Endothelial cell of umbilical vein (primary cell): Measurements from ENCODE around the gene PALD1. TPM values are rescaled to one million over a fixed set of nuclear protein-coding genes. Genes with fewer than 3 reads are reported as not detected.

Experiments
- BruUV-seq: library from RNA; stranded (reverse); fragments of 400-500 nt; replicated peaks from 2 replicates; lab custom pipeline; 2021; lab: Mats Ljungman, UMichigan
- CTCF ChIA-PET: fragments of 300-600, 350-600 bp; sonication (Branson Sonifier 250); formaldehyde crosslinking; loops from one replicate; lab custom pipeline; 2021; ENCODE audit warnings: antibody characterized with exemption, inconsistent platforms; lab: Charles Lee
- POLR2A ChIA-PET: fragments of 300-600, 350-600 bp; sonication (Branson Sonifier 250); formaldehyde crosslinking; loops from one replicate; lab custom pipeline; 2021; ENCODE audit warnings: antibody characterized with exemption, inconsistent platforms; lab: Charles Lee
- DNase-seq: peaks from one replicate; pipeline ENCODE4 v3.0.0-alpha.2; 2011; ENCODE audit warnings: low read depth, low spot score
- FAIRE-seq: peaks from 2 replicates; lab custom pipeline; 2011; peaks lifted over from hg19 to GRCh38; lab: Jason Lieb, UNC
- H2AFZ ChIP-seq: 2 replicates; pipeline ENCODE4 v1.6.0; 2012; ENCODE audit warnings: low read depth, low read length, control low read depth, inconsistent platforms
- H3K27ac ChIP-seq: 2 replicates; pipeline ENCODE4 v1.5.1; 2011; ENCODE audit warnings: low read depth, mild to moderate bottlenecking, control low read depth, low read length, moderate library complexity; ENCODE audit not compliant: insufficient read depth
- H3K27me3 ChIP-seq, 2 experiments: 2 replicates each; pipeline versions ENCODE4 v1.6.0 to v1.6.1; 2011; ENCODE audit warnings: low read length in 2 of 2, mixed read lengths in 1 of 2; ENCODE audit not compliant: control insufficient read depth in 2 of 2, insufficient read depth in 2 of 2
- H3K36me3 ChIP-seq, 2 experiments: 2 replicates in 1 of 2; 3 replicates in 1 of 2; pipeline ENCODE4 v1.5.1; 2011; ENCODE audit warnings: low read length in 2 of 2, mild to moderate bottlenecking in 1 of 2, moderate library complexity in 1 of 2; ENCODE audit not compliant: control insufficient read depth in 2 of 2, insufficient read depth in 2 of 2; ENCODE audit errors: extremely low read depth in 1 of 2
- H3K4me1 ChIP-seq: 3 replicates; pipeline ENCODE4 v1.5.1; 2011; ENCODE audit warnings: mild to moderate bottlenecking, low read length; ENCODE audit not compliant: control insufficient read depth, insufficient read depth; ENCODE audit errors: extremely low read depth
- H3K4me2 ChIP-seq: 2 replicates; pipeline ENCODE4 v1.6.1; 2011; ENCODE audit warnings: low read length, control low read depth, mixed read lengths; ENCODE audit not compliant: insufficient read depth
- H3K4me3 ChIP-seq, 3 experiments: fragments of 200-600 bp in 1 of 3; sonication (generic), shearing (Covaris generic) in 1 of 3; replicated peaks in 1 of 3; 2 replicates each; pipeline ENCODE4 v1.5.1; 2011 to 2016; ENCODE audit warnings: control low read depth in 3 of 3, low read length in 3 of 3, mild to moderate bottlenecking in 2 of 3, inconsistent platforms in 1 of 3, low read depth in 1 of 3, moderate library complexity in 1 of 3; ENCODE audit not compliant: insufficient read depth in 1 of 3
- H3K79me2 ChIP-seq: 2 replicates; pipeline ENCODE4 v1.6.0; 2012; ENCODE audit warnings: low read length, inconsistent platforms; ENCODE audit not compliant: control insufficient read depth, insufficient read depth
- H3K9ac ChIP-seq: replicated peaks from 2 replicates; pipeline ENCODE3; 2011; ENCODE audit warnings: low read length, control low read depth; ENCODE audit not compliant: insufficient read depth; ENCODE audit errors: extremely low read depth
- H3K9me1 ChIP-seq: replicated peaks from 3 replicates; pipeline ENCODE4 v1.6.0; 2011; ENCODE audit warnings: mild to moderate bottlenecking, low read length; ENCODE audit not compliant: control insufficient read depth, insufficient read depth; ENCODE audit errors: extremely low read depth
- H3K9me3 ChIP-seq: replicated peaks from 2 replicates; pipeline ENCODE4 v1.5.1; 2012; ENCODE audit warnings: low read length, inconsistent platforms; ENCODE audit not compliant: control insufficient read depth, insufficient read depth
- H4K20me1 ChIP-seq: replicated peaks from 2 replicates; pipeline ENCODE3; 2011; ENCODE audit warnings: mild to moderate bottlenecking, low read length; ENCODE audit not compliant: control insufficient read depth, insufficient read depth; ENCODE audit errors: extremely low read depth
- CTCF ChIP-seq, 2 donors: IDR thresholded peaks; 1 replicate in 1 of 2; 2 replicates in 1 of 2; pipeline ENCODE4 v1.5.1; 2011; ENCODE audit warnings: low read length in 2 of 2, mild to moderate bottlenecking in 2 of 2, moderate library complexity in 2 of 2, control low read depth in 1 of 2, inconsistent platforms in 1 of 2, low read depth in 1 of 2; ENCODE audit not compliant: insufficient read depth in 1 of 2; ENCODE audit errors: extremely low read depth in 1 of 2
- EZH2 ChIP-seq: IDR thresholded peaks from 2 replicates; pipeline ENCODE4 v1.6.1; 2012; ENCODE audit warnings: borderline replicate concordance, low read depth, mild to moderate bottlenecking, moderate library complexity, low read length, inconsistent platforms; ENCODE audit not compliant: severe bottlenecking
- GATA2 ChIP-seq: IDR thresholded peaks from 2 replicates; pipeline ENCODE4 v1.7.0; 2011; ENCODE audit warnings: low read depth, mild to moderate bottlenecking, moderate library complexity, mixed read lengths, low read length; ENCODE audit not compliant: insufficient read length, insufficient read depth
- JUN ChIP-seq: IDR thresholded peaks from 2 replicates; pipeline ENCODE4 v1.6.1; 2011; ENCODE audit warnings: borderline replicate concordance, low read depth; ENCODE audit not compliant: insufficient read length, insufficient read depth
- MYC ChIP-seq: IDR thresholded peaks from one replicate; pipeline ENCODE4 v1.6.1; 2011; ENCODE audit warnings: mild to moderate bottlenecking, low read depth, low read length
- POLR2A ChIP-seq: IDR thresholded peaks from 2 replicates; pipeline ENCODE4 v1.6.1; 2012; ENCODE audit warnings: low read depth, mild to moderate bottlenecking, control low read depth, low read length
- POLR2AphosphoS5 ChIP-seq: IDR thresholded peaks from 2 replicates; pipeline ENCODE4 v1.6.1; 2012; ENCODE audit warnings: low read depth, mild to moderate bottlenecking, control low read depth, low read length, moderate library complexity; ENCODE audit not compliant: insufficient read depth
- dilution Hi-C: fragments of 300-500 bp; cut with MboI; formaldehyde crosslinking; loops from one replicate; pipeline ENCODE4 v1.15.0; 2019; ENCODE audit warnings: low sequenced_read_pairs; ENCODE audit not compliant: extremely low pct_ligation_motif_present
- intact Hi-C: fragments of 100-400 bp; cut with micrococcal nuclease; formaldehyde crosslinking; loops from one replicate; pipeline ENCODE4 v1.10.0; 2022
- polyA plus RNA-seq, 4 experiments: library from polyadenylated mRNA; depleted of rRNA in 3 of 4; stranded (reverse) in 3 of 4; unstranded in 1 of 4; fragments of >200 nt; gene quantifications; 2 replicates each; pipeline versions ENCODE4 v1.2.1 to v1.2.3, GENCODE V29; 2011 to 2012; ENCODE audit warnings: missing spikeins in 1 of 4
- total RNA-seq: library from RNA; stranded (reverse); gene quantifications from 2 replicates; pipeline ENCODE4 v1.2.3, GENCODE V29; 2021

Gene PALD1
- total and polyA plus RNA-seq, 2 donors (not counting 3 experiments of a cell fraction or from before 2014, with no cell fraction given) = 16.6 to 73.3 TPM

GRCh38 chr10:70592186-70592735 is 113.7 kb downstream of the PALD1 start:
- no peaks in the 10 kb centered on the region for H3K36me3 ChIP-seq
- no peak for DNase-seq
- BruUV-seq = no TSS peak
- H3K4me1 ChIP-seq = no peaks in the 10 kb centered on the region
- H3K27ac ChIP-seq = no peak overlapping the region
- no peaks in the 10 kb centered on the region for H4K20me1 ChIP-seq
- H3K27me3 ChIP-seq = peaks cover 3 to 8% of the 10 kb centered on the region in 2 experiments
- no peak for FAIRE-seq
- H2AFZ ChIP-seq = no peak overlapping the region
- CTCF ChIA-PET = interaction anchor here (1.1 kb wide), 1 partner anchor 20 kb away, joined by 3 read pairs; no protein-coding TSS in a partner anchor
- H3K4me2 ChIP-seq = no peak overlapping the region
- no peaks in the 10 kb centered on the region for H3K79me2 ChIP-seq
- intact Hi-C loops (no loop called here), dilution Hi-C loops (no loop called here)
- no peak overlapping the region for H3K9ac ChIP-seq
- H3K9me3 ChIP-seq = no peaks in the 10 kb centered on the region
- H3K9me1 ChIP-seq = no peaks in the 10 kb centered on the region
- POLR2A ChIA-PET = no interaction called here
- no peak overlapping the region for H3K4me3 ChIP-seq
- TF ChIP-seq POLR2AphosphoS5 (no peak), POLR2A (no peak), GATA2 (no peak), JUN (no peak)

DNA sequence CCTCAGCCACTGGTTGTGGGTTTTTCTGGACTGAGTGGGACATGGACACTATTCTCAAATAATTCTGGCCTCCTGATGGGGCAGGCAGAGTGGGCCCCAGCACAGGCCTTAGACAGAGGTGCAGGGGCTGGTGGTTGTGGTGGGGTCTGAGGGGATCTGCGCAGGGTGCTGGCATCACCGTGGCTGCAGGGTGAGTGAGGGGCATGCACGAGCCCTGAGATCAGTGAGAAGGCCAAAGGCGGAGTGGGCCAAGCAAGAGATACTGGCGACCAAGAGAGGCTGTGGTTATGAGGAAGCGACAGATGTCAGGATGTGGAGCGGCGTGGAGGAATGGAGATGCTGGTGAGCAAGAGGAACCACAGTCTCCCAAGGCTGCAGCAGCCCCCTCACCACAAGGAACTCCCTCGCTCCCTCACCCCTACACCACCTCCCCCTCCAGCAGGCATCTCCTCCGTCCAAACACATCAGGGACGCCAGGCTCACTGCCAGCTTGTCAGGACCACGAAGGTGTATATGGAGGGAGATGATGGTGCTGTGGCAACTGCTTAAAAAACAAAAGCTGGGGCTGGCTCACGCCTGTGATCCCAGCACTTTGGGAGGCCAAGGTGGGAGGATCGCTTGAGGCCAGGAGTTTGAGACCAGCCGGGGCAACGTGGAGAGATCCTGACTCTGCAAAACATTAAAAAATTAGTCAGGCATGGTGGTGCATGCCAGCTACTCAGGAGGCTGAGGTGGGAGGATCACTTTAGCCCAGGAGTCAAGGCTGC is 114.4 kb downstream of the PALD1 start:
- no peak overlapping the region for H3K27ac ChIP-seq
- H3K36me3 ChIP-seq = no peaks in the 10 kb centered on the region
- no TSS peak for BruUV-seq
- no peak overlapping the region for H2AFZ ChIP-seq
- H3K9ac ChIP-seq = no peak overlapping the region
- TF ChIP-seq CTCF (IDR thresholded peaks at IDR 0.05; ENCODE audit: extremely low read depth in 1 of 2, insufficient read depth in 1 of 2, low read depth in 1 of 2, low read length in 2 of 2) (no peak), EZH2 (no peak), MYC (no peak), GATA2 (no peak)
- H4K20me1 ChIP-seq = no peaks in the 10 kb centered on the region
- H3K79me2 ChIP-seq = no peaks in the 10 kb centered on the region
- FAIRE-seq = no peak
- no peak overlapping the region for H3K4me3 ChIP-seq
- intact Hi-C loops = no loop called here
- dilution Hi-C loops = no loop called here
- H3K4me2 ChIP-seq = no peak overlapping the region
- no peak for DNase-seq
- no peaks in the 10 kb centered on the region for H3K9me3 ChIP-seq
- peaks cover 3 to 8% of the 10 kb centered on the region in 2 experiments for H3K27me3 ChIP-seq
- no peaks in the 10 kb centered on the region for H3K4me1 ChIP-seq
- no peaks in the 10 kb centered on the region for H3K9me1 ChIP-seq
- ChIA-PET CTCF (interaction anchor here (1.1 kb wide), 1 partner anchor 21 kb away, joined by 3 read pairs; no protein-coding TSS in a partner anchor), POLR2A (no interaction called here)
